HG03460 (cell line): Measurements from ENCODE around the gene PCDHB11.
"Not testable (repeated sequence)": the region's sequence is repeated elsewhere in the genome, so short reads cannot be mapped to it uniquely, and the experiment has no call there.

Source experiments
- ATAC-seq: cut with Tn5 transposase; IDR thresholded peaks from one replicate; pipeline ENCODE4 v1.9.1; 2021; ENCODE audit not compliant: unreplicated experiment

Gene PCDHB11

DNA sequence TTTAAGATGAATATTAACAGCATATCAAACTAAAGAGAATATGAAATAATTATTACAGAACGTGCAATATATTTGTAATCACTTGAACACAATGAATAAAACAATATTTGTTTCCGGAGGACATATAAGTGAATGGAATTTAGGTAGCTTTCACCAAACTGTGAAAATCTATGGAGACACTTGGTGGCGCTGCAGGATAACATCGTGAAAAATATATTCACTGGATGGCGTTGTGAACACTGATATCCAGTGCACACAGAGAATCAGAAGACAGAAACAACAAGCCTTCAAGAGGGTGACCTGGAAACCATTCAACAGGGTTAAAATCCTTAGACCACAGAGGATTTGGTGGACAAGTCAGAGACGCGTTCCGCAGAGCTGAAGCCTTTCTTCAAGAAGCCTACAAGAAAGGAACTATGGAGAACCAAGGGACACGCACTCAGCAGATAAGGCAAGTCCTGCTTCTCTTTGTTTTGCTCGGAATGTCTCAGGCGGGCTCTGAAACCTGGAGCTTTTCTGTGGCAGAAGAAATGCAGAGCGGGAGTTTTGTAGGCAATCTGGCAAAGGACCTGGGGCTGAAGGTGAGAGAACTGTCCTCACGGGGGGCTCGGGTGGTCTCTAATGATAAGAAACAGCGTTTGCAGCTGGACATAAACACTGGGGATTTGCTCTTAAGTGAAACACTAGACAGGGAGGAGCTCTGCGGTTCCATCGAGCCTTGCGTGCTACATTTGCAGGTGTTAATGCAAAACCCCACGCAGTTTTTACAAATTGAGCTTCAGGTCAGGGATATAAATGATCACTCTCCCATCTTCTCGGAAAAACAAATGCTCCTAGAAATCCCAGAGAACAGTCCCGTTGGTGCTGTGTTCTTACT is at the start of gene PCDHB11:
Gene PCDHB11 (plus strand): TSS at position 269 of the 877 bp plus-strand sequence. CDS start 148 bp downstream, at position 417.
- no peak for ATAC-seq

DNA sequence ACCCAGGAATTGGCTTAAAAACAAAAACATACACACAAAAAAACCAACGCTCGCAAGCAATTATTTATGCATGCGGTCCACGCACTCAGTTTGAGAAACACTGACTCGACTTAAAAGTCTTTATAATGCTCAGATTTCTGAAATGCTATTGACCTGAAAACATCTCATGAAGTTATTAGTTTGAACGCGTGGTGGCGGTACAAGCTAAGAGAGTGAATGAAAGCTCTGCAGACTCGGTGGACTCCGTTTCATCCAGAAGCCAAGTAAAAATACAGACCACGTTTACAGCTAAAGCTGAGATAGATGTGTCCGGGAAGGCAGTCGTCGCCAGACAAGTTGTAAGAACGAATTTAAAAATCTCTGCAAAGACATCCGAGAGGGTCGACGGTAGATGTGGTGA is 49.6 kb upstream of the PCDHB11 start, which contains the start of gene PCDHB6:
Gene PCDHB6 (plus strand): TSS at position 246 of the 400 bp plus-strand sequence. CDS start 201 bp downstream, outside the sequence.
- ATAC-seq, result no peak

DNA sequence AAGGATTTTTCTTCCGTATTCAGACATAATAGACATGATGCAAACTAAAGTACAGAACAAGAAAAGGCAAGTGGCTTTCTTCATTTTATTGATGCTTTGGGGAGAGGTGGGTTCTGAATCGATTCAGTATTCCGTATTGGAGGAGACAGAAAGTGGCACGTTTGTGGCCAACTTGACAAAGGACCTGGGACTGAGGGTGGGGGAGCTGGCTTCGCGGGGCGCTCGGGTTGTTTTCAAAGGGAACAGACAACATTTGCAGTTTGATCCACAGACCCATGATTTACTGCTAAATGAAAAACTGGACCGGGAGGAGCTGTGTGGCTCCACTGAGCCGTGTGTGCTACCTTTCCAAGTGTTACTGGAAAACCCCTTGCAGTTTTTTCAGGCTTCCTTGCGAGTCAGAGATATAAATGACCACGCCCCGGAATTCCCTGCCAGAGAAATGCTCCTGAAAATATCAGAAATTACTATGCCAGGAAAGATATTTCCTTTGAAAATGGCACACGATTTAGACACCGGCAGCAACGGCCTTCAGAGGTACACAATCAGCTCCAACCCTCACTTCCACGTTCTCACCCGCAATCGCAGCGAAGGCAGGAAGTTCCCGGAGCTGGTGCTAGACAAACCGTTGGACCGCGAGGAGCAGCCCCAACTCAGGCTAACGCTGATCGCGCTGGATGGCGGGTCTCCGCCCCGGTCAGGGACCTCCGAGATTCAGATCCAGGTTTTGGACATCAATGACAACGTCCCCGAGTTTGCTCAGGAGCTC is 49.0 kb upstream of the PCDHB11 start:
- no peak for ATAC-seq

DNA sequence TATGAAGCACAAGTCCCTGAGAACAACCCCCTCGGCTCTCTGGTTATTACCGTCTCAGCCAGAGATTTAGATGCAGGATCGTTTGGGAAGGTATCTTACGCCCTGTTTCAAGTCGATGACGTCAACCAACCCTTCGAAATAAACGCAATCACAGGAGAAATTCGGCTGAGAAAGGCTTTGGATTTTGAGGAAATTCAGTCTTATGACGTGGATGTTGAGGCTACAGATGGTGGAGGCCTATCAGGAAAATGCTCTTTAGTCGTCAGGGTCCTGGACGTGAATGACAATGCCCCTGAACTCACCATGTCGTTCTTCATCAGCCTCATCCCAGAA is 48.5 kb upstream of the PCDHB11 start:
- ATAC-seq, result no peak

DNA sequence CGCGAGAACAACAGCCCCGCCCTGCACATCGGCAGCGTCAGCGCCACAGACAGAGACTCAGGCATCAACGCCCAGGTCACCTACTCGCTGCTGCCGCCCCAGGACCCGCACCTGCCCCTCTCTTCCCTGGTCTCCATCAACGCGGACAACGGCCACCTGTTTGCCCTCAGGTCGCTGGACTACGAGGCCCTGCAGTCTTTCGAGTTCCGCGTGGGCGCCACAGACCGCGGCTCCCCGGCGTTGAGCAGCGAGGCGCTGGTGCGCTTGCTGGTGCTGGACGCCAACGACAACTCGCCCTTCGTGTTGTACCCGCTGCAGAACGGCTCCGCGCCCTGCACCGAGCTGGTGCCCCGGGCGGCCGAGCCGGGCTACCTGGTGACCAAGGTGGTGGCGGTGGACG is 47.8 kb upstream of the PCDHB11 start:
- ATAC-seq, result not testable (repeated sequence)

DNA sequence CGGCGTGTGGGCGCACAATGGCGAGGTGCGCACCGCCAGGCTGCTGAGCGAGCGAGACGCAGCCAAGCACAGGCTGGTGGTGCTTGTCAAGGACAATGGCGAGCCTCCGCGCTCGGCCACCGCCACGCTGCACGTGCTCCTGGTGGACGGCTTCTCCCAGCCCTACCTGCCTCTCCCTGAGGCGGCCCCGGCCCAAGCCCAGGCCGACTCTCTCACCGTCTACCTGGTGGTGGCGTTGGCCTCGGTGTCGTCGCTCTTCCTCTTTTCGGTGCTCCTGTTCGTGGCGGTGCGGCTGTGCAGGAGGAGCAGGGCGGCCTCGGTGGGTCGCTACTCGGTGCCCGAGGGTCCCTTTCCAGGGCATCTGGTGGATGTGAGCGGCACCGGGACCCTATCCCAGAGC is 47.3 kb upstream of the PCDHB11 start:
- not testable (repeated sequence) for ATAC-seq

DNA sequence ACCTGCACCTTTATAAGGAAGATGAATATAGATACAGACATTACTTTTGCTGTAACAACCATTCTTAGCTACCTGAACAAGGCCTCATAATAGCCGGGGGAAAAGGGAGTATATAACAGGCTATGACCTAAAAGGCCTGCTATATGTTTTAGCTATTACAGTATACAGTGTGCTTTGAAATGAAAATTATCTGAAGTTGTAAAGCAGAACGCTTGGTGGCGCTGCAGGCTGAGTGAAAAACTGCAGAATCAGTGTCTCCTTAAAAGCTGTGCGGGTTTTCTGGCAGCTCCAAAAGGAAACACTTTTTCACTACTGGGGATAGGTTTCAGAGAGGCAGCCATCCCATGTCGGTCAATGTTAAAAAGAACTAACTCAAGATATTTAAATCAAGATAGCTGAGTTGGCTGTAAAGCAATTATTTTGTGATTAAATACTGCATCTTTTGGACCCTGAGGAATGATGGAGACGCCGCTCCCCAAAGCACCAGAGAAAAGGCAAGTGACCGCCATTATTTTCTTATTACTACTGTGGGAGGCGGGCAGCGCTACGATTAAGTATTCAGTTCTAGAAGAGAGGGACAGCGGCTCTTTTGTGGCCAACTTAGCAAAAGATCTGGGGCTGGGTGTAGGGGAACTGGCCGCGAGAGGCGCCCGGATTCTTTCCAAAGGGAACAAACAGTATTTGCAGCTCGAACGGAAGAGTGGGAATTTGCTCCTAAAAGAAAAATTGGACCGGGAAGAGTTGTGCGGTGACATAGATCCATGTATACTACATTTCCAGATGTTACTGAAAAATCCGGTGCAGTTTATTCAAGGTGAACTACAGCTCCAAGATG is 43.7 kb upstream of the PCDHB11 start:
- no peak for ATAC-seq

DNA sequence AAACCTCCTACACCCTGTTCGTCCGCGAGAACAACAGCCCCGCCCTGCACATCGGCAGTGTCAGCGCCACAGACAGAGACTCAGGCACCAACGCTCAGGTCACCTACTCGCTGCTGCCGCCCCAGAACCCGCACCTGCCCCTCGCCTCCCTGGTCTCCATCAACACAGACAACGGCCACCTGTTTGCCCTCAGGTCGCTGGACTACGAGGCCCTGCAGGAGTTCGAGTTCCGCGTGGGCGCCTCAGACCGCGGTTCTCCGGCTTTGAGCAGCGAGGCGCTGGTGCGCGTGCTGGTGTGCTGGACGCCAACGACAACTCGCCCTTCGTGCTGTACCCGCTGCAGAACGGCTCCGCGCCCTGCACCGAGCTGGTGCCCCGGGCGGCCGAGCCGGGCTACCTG is 42.1 kb upstream of the PCDHB11 start:
- ATAC-seq, result not testable (repeated sequence)

DNA sequence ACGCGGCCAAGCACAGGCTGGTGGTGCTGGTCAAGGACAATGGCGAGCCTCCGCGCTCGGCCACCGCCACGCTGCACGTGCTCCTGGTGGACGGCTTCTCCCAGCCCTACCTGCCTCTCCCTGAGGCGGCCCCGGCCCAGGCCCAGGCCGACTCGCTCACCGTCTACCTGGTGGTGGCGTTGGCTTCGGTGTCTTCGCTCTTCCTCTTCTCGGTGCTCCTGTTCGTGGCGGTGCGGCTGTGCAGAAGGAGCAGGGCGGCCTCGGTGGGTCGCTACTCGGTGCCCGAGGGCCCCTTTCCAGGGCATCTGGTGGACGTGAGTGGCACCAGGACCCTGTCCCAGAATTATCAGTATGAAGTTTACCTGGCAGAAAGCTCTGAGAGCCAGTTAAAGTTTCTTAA is 41.5 kb upstream of the PCDHB11 start:
- not testable (repeated sequence) for ATAC-seq

DNA sequence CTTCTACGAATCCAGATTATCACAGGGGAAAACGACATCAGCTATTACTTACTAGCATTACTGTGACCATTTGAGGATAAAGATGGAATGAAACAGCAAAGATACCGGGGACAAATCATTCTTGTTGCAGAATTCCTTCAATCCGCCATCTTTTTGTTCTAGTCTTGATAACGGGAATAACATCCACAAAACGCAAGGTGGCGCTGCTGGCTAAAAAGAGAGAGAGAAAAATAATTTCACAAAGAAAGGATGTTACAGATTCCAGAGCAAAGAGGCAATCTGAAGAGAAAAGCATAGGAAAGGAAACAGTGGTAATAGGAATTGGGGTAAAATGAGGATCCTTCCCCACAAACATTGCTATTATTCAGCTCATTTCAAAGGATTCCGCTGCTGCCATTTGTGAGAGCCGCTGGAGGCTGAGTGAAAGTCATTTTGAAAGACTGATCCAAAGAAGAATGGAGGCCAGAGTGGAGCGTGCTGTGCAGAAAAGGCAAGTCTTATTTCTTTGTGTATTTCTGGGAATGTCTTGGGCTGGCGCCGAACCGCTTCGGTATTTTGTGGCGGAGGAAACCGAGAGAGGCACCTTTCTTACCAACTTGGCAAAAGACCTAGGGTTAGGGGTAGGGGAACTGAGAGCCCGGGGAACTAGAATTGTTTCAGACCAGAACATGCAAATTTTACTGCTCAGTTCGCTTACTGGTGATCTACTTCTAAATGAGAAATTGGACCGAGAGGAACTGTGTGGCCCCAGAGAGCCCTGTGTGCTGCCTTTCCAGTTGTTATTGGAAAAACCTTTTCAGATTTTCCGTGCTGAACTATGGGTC is 26.8 kb upstream of the PCDHB11 start, which contains the start of gene PCDHB7:
Gene PCDHB7 (plus strand): TSS at position 264 of the 824 bp plus-strand sequence. CDS start 192 bp downstream, at position 456.
- no peak for ATAC-seq

DNA sequence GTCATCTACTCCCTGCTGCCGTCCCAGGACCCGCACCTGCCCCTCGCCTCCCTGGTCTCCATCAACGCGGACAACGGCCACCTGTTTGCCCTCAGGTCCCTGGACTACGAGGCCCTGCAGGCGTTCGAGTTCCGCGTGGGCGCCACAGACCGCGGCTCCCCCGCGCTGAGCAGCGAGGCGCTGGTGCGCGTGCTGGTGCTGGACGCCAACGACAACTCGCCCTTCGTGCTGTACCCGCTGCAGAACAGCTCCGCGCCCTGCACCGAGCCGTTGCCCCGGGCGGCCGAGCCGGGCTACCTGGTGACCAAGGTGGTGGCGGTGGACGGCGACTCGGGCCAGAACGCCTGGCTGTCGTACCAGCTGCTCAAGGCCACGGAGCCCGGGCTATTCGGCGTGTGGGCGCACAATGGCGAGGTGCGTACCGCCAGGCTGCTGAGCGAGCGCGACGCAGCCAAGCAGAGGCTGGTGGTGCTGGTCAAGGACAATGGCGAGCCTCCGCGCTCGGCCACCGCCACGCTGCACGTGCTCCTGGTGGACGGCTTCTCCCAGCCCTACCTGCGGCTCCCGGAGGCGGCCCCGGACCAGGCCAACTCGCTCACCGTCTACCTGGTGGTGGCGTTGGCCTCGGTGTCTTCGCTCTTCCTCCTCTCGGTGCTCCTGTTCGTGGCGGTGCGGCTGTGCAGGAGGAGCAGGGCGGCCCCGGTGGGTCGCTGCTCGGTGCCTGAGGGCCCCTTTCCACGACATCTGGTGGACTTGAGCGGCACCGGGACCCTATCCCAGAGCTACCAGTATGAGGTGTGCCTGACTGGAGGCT is 24.9 kb upstream of the PCDHB11 start:
- ATAC-seq, result not testable (repeated sequence)

DNA sequence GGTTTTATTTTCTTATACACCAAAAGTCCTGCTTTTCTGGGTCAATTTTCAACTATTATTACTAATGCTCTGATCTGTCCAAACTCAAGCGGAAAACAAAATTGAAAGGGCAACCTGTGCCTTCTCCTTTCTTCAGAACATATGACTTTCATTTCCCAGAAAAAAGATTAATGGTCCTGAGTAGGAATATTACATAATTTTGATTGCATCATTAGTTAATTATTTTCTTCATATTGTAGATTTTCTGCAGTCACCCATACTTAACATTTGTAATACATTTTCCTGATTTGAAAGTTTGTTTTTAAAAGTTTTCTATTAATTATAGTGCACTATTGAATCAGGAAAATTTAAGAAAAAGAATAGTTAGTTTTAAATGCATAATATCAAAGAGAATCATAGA is 23.5 kb upstream of the PCDHB11 start:
- ATAC-seq, result no peak

DNA sequence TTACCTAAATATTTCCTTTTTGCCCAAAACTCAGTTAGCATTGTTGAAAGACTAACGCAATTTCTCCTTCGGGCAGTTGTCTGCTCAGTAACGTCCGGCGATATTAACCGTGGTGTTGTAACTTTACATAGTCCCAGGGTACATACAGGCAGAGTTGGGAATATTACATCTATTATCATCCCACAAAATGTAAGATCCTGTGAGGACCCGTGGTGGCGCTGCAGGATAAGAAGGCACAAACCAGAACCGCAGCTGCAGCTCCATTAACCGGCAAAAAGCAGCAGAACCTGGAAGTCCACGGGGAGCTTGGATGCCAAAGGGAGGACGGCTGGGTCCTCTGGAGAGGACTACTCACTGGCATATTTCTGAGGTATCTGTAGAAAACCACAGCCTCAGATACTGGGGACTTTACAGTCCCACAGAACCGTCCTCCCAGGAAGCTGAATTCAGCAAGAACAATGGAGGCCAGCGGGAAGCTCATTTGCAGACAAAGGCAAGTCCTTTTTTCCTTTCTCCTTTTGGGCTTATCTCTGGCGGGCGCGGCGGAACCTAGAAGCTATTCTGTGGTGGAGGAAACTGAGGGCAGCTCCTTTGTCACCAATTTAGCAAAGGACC is 21.7 kb upstream of the PCDHB11 start, which contains the start of gene PCDHB8:
Gene PCDHB8 (plus strand): TSS at position 214 of the 615 bp plus-strand sequence. CDS start 245 bp downstream, at position 459.
- ATAC-seq, result not testable (repeated sequence)

DNA sequence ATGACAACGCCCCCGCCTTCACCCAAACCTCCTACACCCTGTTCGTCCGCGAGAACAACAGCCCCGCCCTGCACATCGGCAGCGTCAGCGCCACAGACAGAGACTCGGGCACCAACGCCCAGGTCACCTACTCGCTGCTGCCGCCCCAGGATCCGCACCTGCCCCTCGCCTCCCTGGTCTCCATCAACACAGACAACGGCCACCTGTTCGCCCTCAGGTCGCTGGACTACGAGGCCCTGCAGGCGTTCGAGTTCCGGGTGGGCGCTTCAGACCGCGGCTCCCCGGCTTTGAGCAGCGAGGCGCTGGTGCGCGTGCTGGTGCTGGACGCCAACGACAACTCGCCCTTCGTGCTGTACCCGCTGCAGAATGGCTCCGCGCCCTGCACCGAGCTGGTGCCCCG is 20.1 kb upstream of the PCDHB11 start:
- not testable (repeated sequence) for ATAC-seq

DNA sequence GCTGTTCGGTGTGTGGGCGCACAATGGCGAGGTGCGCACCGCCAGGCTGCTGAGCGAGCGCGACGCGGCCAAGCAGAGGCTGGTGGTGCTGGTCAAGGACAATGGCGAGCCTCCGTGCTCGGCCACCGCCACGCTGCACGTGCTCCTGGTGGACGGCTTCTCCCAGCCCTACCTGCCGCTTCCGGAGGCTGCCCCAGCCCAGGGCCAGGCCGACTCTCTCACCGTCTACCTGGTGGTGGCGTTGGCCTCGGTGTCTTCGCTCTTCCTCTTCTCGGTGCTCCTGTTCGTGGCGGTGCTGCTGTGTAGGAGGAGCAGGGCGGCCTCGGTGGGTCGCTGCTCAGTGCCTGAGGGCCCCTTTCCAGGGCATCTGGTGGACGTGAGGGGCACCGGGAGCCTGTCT is 19.6 kb upstream of the PCDHB11 start:
- not testable (repeated sequence) for ATAC-seq

DNA sequence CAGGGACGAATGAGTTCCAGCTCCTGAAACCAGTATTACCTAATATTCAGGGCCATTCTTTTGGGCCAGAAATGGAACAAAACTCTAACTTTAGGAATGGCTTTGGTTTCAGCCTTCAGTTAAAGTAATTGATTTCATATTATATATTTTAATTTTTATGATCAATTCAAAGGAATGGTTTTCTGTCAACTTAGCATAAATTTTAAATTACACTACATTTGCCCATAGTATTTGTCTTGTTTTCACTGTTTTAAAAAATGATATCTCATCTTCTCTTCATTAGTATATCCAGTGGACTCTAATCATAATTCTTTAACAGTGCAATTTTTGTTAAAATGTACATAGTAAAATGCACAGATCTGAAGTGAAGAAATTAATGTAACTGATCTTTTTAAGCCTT is 19.1 kb upstream of the PCDHB11 start:
- no peak for ATAC-seq

DNA sequence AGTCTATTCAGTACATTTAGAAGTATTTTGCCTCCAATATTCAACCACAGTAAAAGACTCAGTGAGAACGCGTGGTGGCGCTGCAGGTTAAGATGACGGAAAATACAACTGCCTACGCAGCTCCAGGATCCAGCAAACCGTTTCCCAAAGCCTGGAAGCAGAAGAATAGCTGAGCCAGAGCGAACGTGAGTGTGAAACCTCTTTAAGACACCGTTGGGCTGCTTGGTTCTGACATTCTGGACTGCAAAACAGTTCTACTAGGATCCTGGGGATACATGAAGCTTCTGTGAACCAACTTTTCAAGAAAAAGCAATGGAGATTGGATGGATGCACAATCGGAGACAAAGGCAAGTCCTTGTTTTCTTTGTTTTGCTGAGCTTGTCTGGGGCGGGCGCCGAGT is 17.2 kb upstream of the PCDHB11 start, which contains the start of gene PCDHB16:
Gene PCDHB16 (plus strand): TSS at position 140 of the 400 bp plus-strand sequence. CDS start 173 bp downstream, at position 313.
- ATAC-seq, result no peak

DNA sequence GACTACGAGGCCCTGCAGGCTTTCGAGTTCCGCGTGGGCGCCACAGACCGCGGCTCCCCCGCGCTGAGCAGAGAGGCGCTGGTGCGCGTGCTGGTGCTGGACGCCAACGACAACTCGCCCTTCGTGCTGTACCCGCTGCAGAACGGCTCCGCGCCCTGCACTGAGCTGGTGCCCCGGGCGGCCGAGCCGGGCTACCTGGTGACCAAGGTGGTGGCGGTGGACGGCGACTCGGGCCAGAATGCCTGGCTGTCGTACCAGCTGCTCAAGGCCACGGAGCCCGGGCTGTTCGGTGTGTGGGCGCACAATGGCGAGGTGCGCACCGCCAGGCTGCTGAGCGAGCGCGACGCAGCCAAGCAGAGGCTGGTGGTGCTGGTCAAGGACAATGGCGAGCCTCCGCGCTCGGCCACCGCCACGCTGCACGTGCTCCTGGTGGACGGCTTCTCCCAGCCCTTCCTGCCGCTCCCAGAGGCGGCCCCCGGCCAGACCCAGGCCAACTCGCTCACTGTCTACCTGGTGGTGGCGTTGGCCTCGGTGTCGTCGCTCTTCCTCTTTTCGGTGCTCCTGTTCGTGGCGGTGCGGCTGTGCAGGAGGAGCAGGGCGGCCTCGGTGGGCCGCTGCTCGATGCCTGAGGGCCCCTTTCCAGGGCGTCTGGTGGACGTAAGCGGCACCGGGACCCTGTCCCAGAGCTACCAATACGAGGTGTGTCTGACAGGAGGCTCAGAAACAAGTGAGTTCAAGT is 15.1 kb upstream of the PCDHB11 start:
- ATAC-seq, result not testable (repeated sequence)
